Trophoblast cell (in vitro differentiated cells and primary cell): ENCODE data around the gene GPR42.

Experiments
- DNase-seq, 2 donors: peaks; one replicate each; pipeline ENCODE4 v3.0.0-alpha.2; 2016
- H2AFZ ChIP-seq: 2 replicates; pipeline ENCODE4 v1.6.1; 2013; ENCODE audit warnings: low read length, moderate library complexity, mild to moderate bottlenecking; ENCODE audit not compliant: insufficient read depth, poor library complexity
- H2AK5ac ChIP-seq: 2 replicates; pipeline ENCODE4 v1.6.1; 2013; ENCODE audit warnings: mild to moderate bottlenecking, low read length
- H2BK120ac ChIP-seq: 2 replicates; pipeline ENCODE4 v1.6.1; 2013; ENCODE audit warnings: low read length, mild to moderate bottlenecking, moderate library complexity; ENCODE audit not compliant: insufficient read depth, poor library complexity
- H2BK12ac ChIP-seq: 2 replicates; pipeline ENCODE4 v1.6.1; 2013; ENCODE audit warnings: mild to moderate bottlenecking, low read length, moderate library complexity
- H2BK5ac ChIP-seq: 2 replicates; pipeline ENCODE4 v1.6.1; 2013; ENCODE audit warnings: low read length, low read depth, moderate library complexity, mild to moderate bottlenecking; ENCODE audit not compliant: poor library complexity
- H3K14ac ChIP-seq: 2 replicates; pipeline ENCODE4 v1.6.1; 2013; ENCODE audit warnings: mild to moderate bottlenecking, low read length
- H3K18ac ChIP-seq: 2 replicates; pipeline ENCODE4 v1.6.1; 2013; ENCODE audit warnings: mild to moderate bottlenecking, low read length
- H3K23ac ChIP-seq: 2 replicates; pipeline ENCODE4 v1.6.1; 2013; ENCODE audit warnings: low read length
- H3K27ac ChIP-seq: 2 replicates; pipeline ENCODE4 v1.5.1; 2013; ENCODE audit warnings: low read depth, mild to moderate bottlenecking, inconsistent platforms, low read length, moderate library complexity
- H3K27me3 ChIP-seq: 2 replicates; pipeline ENCODE4 v1.6.1; 2013; ENCODE audit warnings: inconsistent platforms, mild to moderate bottlenecking, low read length, moderate library complexity; ENCODE audit not compliant: insufficient read depth
- H3K36me3 ChIP-seq, 2 experiments: 1 replicate in 1 of 2; 2 replicates in 1 of 2; pipeline ENCODE4 v1.6.1; 2013; ENCODE audit warnings: low read length in 2 of 2, mild to moderate bottlenecking in 2 of 2, moderate library complexity in 1 of 2; ENCODE audit not compliant: insufficient read depth in 2 of 2, control insufficient read depth in 1 of 2
- H3K4ac ChIP-seq: 2 replicates; pipeline ENCODE4 v1.6.1; 2013; ENCODE audit warnings: low read depth, mild to moderate bottlenecking, low read length, moderate library complexity
- H3K4me1 ChIP-seq, 2 experiments: 1 replicate in 1 of 2; 2 replicates in 1 of 2; pipeline ENCODE4 v1.6.1; 2013; ENCODE audit warnings: low read length in 2 of 2, mild to moderate bottlenecking in 2 of 2, moderate library complexity in 1 of 2; ENCODE audit not compliant: insufficient read depth in 2 of 2, control insufficient read depth in 1 of 2
- H3K4me2 ChIP-seq: 2 replicates; pipeline ENCODE4 v1.6.1; 2013; ENCODE audit warnings: inconsistent platforms, mild to moderate bottlenecking, low read length, moderate library complexity
- H3K4me3 ChIP-seq: 2 replicates; pipeline ENCODE4 v1.5.1; 2013; ENCODE audit warnings: mild to moderate bottlenecking, low read depth, low read length, inconsistent platforms
- H3K79me1 ChIP-seq: one replicate; pipeline ENCODE4 v1.6.1; 2013; ENCODE audit warnings: low read length
- H3K79me2 ChIP-seq: 2 replicates; pipeline ENCODE4 v1.6.1; 2013; ENCODE audit warnings: low read length, mild to moderate bottlenecking; ENCODE audit not compliant: control insufficient read depth, insufficient read depth, poor library complexity
- H3K9ac ChIP-seq: 2 replicates; pipeline ENCODE4 v1.6.1; 2013; ENCODE audit warnings: mild to moderate bottlenecking, low read length
- H3K9me3 ChIP-seq: 2 replicates; pipeline ENCODE4 v1.6.1; 2013; ENCODE audit warnings: low read depth, mild to moderate bottlenecking, control low read depth, inconsistent platforms, low read length; ENCODE audit not compliant: insufficient read depth
- H4K12ac ChIP-seq: 2 replicates; pipeline ENCODE4 v1.6.1; 2013; ENCODE audit warnings: low read depth, mild to moderate bottlenecking, low read length, moderate library complexity
- H4K8ac ChIP-seq: 2 replicates; pipeline ENCODE4 v1.6.1; 2013; ENCODE audit warnings: low read depth, mild to moderate bottlenecking, low read length, moderate library complexity
- H4K91ac ChIP-seq: one replicate; pipeline ENCODE4 v1.6.1; 2013; ENCODE audit warnings: low read depth, mild to moderate bottlenecking, low read length, moderate library complexity
- WGBS: extraction: QIAGEN DNeasy Blood & Tissue Kit; methylation state at CpG from one replicate; pipeline ENCODE4 v1.1.7; 2013; ENCODE audit warnings: missing lambda C conversion rate; ENCODE audit not compliant: insufficient read length, insufficient coverage; ENCODE audit errors: extremely low coverage; 5-methylcytosine and 5-hydroxymethylcytosine counted together

GPR42 gene

GRCh38 chr19:35350591-35350990, 20.3 kb upstream of the GPR42 start:
- Histone ChIP-seq H3K9me3 (no peaks in the 10 kb centered on the region), H2BK12ac (no peak overlapping the region), H2BK5ac (no peak overlapping the region), H3K79me1 (no peaks in the 10 kb centered on the region), H3K4me1 (peaks cover 0 to 5% of the 10 kb centered on the region in 2 experiments), H3K27me3 (no peaks in the 10 kb centered on the region), H3K4me3 (no peak overlapping the region), H3K36me3 (no peaks in the 10 kb centered on the region), H3K4me2 (no peak overlapping the region), H3K4ac (no peak overlapping the region), H3K9ac (no peak overlapping the region), H3K27ac (no peak overlapping the region), H3K79me2 (no peaks in the 10 kb centered on the region), H4K8ac (no peak overlapping the region), H2BK120ac (no peak overlapping the region), H4K91ac (no peak overlapping the region), H3K14ac (no peak overlapping the region), H3K18ac (no peak overlapping the region), H4K12ac (no peak overlapping the region), H2AFZ (no peak overlapping the region), H3K23ac (no peak overlapping the region), H2AK5ac (no peak overlapping the region)
- DNase-seq = no peak
- no CpG with 5 or more reads among the region's 7 CpGs for WGBS

- Histone ChIP-seq H2BK5ac (no peak overlapping the region), H2BK120ac (no peak overlapping the region), H3K9ac (no peak overlapping the region), H4K91ac (no peak overlapping the region), H3K79me1 (no peaks in the 10 kb centered on the region), H3K27me3 (no peaks in the 10 kb centered on the region), H3K27ac (no peak overlapping the region), H3K79me2 (no peaks in the 10 kb centered on the region), H3K4me2 (no peak overlapping the region), H2BK12ac (no peak overlapping the region), H3K23ac (no peak overlapping the region), H3K18ac (no peak overlapping the region), H4K8ac (no peak overlapping the region), H3K4me1 (peaks cover 0 to 5% of the 10 kb centered on the region in 2 experiments), H3K36me3 (no peaks in the 10 kb centered on the region), H3K4ac (no peak overlapping the region), H2AFZ (no peak overlapping the region), H2AK5ac (no peak overlapping the region), H3K4me3 (no peak overlapping the region), H3K14ac (no peak overlapping the region), H4K12ac (no peak overlapping the region), H3K9me3 (no peaks in the 10 kb centered on the region)
- no CpG with 5 or more reads among the region's 47 CpGs for WGBS
- DNase-seq = peak in 1 of 2 donors; percentile 28
These were observed 19.3 kb upstream of the GPR42 start for GRCh38 chr19:35351411-35352176.

DNA sequence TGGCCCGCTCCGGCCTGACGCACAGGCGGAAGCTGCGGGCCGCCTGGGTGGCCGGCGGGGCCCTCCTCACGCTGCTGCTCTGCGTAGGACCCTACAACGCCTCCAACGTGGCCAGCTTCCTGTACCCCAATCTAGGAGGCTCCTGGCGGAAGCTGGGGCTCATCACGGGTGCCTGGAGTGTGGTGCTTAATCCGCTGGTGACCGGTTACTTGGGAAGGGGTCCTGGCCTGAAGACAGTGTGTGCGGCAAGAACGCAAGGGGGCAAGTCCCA, 18.8 kb upstream of the GPR42 start:
- no peak overlapping the region for H3K4ac ChIP-seq
- no peak overlapping the region for H4K91ac ChIP-seq
- no peak overlapping the region for H3K18ac ChIP-seq
- H3K27me3 ChIP-seq = no peaks in the 10 kb centered on the region
- WGBS = no CpG with 5 or more reads among the region's 18 CpGs
- H3K14ac ChIP-seq = no peak overlapping the region
- H3K23ac ChIP-seq = no peak overlapping the region
- no peak overlapping the region for H3K9ac ChIP-seq
- H2AK5ac ChIP-seq = no peak overlapping the region
- no peak overlapping the region for H3K4me2 ChIP-seq
- no peaks in the 10 kb centered on the region for H3K79me2 ChIP-seq
- H3K36me3 ChIP-seq = no peaks in the 10 kb centered on the region
- H2AFZ ChIP-seq = no peak overlapping the region
- peaks cover 0 to 2% of the 10 kb centered on the region in 2 experiments for H3K4me1 ChIP-seq
- no peak overlapping the region for H4K8ac ChIP-seq
- no peak overlapping the region for H3K27ac ChIP-seq
- H3K4me3 ChIP-seq = no peak overlapping the region
- H2BK12ac ChIP-seq = no peak overlapping the region
- H4K12ac ChIP-seq = no peak overlapping the region
- H2BK5ac ChIP-seq = no peak overlapping the region
- H2BK120ac ChIP-seq = no peak overlapping the region
- DNase-seq = no peak
- no peaks in the 10 kb centered on the region for H3K79me1 ChIP-seq
- H3K9me3 ChIP-seq = no peaks in the 10 kb centered on the region

DNA sequence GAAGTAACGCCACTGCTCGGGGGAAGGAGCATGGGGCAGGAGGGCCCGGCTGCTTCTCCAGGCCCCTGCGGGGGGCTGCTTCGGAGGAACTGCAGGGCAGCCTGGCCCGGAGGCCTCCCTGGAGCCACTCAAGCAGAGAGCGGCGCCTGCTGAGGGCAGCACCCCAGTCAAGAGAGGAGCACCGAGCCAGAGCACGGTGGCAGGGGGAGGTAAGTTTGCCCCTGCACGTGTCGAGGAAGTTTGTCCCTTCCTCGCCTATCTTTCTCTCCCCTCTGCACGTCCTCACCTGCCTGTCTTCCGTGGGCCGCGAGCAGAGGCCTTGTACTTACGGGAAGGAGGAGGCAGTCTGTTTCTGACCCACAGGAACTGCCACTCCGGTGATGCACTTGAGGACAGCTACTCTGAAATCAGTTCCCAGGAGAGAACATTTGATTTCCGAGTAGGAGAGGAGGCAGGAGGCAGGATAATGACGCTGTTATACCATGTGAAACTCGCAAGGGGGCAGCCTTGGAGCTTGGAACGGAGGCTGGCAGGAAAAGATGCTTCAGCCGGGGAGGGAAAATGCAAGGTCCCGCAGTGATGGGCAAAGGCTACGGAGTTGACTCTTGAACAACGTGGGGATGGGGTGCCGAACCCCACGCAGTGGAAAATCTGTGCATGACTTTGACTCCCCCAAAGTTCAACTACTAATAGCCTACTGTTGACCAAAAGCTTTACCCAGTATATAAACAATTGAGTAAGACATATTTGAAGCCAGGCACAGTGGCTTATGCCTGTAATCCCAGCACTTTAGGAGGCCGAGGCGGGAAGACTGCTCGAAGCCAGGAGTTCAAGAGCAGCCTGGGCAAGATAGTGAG, 18.2 kb upstream of the GPR42 start:
- no peaks in the 10 kb centered on the region for H3K27me3 ChIP-seq
- no peak overlapping the region for H2AFZ ChIP-seq
- DNase-seq = peak; percentile 42 to 89
- no peak overlapping the region for H4K8ac ChIP-seq
- no CpG with 5 or more reads among the region's 32 CpGs for WGBS
- H3K79me1 ChIP-seq = no peaks in the 10 kb centered on the region
- no peak overlapping the region for H3K14ac ChIP-seq
- H3K9ac ChIP-seq = no peak overlapping the region
- H4K91ac ChIP-seq = no peak overlapping the region
- no peaks in the 10 kb centered on the region for H3K9me3 ChIP-seq
- no peaks in the 10 kb centered on the region for H3K79me2 ChIP-seq
- no peak overlapping the region for H3K23ac ChIP-seq
- no peak overlapping the region for H3K18ac ChIP-seq
- H2AK5ac ChIP-seq = no peak overlapping the region
- H2BK12ac ChIP-seq = no peak overlapping the region
- no peak overlapping the region for H3K27ac ChIP-seq
- H4K12ac ChIP-seq = no peak overlapping the region
- H2BK120ac ChIP-seq = no peak overlapping the region
- no peak overlapping the region for H3K4ac ChIP-seq
- no peak overlapping the region for H3K4me2 ChIP-seq
- H3K36me3 ChIP-seq = no peaks in the 10 kb centered on the region
- H3K4me3 ChIP-seq = no peak overlapping the region
- no peaks in the 10 kb centered on the region for H3K4me1 ChIP-seq
- no peak overlapping the region for H2BK5ac ChIP-seq
